EH (cell line): ENCODE measurements around the gene TIAM2.

Source experiments
- DNase-seq: peaks from one replicate; pipeline ENCODE4 v3.0.0-alpha.2; 2015; ENCODE audit warnings: low read depth

The TIAM2 gene

DNA sequence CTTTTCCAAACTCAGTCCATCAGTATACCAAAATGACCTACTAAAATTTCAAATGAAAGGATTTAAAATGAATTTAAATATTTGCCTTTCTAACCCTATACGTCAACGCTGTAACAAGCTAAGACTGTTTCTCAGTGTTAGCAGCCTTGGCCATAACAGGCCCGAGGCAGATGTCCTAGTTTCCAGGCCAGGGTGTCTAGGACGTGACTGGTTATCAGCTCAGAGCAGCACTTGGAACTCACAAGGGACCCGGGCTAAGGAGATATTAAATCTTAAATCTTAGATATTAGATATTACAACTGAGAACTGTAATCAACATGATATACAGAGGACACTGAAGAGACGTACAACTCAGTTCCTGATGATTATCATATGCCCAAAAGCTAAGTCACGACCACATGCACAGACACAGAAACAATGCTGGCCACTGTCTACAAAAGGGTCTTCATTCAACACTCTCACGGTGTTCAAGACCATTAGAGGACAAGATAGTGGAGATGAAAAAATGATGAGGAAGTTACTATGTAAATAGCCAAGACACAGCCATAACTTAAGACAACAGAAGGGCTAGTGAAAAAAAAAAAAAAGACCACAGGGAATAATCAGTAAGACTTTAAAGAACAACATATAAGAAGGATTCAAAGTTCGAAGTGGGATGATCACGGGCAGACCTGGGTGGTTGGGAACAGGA is 268.4 kb downstream of the TIAM2 start, which contains the start of gene CLDN20:
TSS of gene CLDN20 (plus strand) at position 641 of the 691 bp plus-strand sequence. CDS start 11,707 bp downstream, outside the sequence.
- no peak for DNase-seq

DNA sequence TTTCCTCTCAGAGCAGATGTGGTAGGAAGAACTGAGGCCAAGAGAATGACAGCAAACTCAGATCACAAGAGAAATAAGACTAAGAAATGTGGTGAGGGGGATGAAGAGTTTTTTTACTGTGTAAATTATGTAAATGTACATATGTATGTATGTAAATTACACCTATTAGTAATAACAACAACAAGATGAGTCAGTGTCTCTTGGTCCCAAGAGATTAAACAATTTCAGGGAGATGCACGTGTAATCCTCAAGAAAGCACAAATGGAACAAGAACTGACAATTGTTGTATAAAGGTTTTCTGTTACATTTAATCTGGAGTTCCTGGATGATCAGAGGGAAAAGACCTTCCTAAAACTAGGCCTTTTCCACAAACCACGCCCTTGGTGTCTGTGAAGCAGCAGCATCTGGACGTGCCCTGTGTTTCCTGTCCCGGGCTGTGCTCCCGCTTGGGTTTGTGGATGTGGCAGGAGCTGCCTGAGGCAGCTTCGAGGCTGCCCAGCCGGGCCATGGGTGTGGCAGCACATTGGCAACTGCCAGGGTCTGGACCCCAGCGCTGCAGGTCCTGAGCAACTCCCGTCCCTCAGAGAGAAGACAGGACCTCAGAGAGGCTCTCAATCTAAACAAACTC is 269.7 kb downstream of the TIAM2 start:
- DNase-seq: peak; percentile 67

DNA sequence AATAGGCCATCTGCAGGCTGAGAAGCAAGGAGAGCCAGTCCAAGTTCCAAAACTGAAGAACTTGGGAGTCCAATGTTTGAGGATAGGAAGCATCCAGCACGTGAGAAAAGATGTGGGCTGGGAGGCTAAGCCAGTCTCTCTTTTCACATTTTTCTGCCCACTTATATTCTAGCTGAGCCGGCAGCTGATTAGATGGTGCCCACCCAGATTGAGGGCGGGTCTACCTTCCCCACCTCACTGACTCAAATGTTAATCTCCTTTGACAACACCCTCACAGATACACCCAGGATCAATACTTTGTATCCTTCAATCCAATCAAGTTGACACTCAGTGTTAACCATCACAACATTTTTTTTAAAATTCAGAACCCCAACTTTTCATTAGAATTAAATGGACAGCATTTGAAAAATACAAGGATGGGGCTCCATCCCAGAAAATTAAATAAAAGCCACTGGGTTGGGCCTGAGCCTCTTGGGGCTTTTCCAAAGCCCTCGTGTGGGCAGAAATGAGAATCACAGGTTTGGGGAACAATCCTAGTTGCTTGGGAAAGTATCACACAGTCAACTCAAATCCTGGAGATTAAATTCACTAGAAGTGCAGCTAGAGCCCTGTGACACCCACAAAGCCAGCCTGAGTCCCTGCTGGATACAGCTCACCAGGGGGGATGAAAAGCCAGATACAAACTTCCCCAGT is 270.9 kb downstream of the TIAM2 start:
- no peak for DNase-seq

DNA sequence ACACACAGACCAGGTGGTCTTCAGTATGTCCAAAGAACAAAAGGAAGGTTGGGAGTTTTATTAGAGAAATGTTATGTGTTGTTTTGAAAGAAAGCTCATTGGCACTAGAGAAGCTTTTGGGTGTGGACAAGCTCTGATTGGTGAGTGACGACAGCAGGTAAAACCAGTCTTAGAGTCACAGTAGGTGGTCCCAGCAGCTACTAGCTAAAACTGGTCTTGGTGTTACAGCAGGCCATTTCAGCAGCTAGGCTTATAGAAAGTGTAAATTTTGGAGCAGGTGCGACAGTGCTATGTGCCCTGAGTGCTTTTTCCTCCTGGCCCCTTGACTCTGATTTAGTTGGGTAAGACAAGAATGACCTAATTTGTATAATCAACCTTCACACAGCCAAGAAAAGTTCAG is 272.3 kb downstream of the TIAM2 start:
- no peak for DNase-seq

DNA sequence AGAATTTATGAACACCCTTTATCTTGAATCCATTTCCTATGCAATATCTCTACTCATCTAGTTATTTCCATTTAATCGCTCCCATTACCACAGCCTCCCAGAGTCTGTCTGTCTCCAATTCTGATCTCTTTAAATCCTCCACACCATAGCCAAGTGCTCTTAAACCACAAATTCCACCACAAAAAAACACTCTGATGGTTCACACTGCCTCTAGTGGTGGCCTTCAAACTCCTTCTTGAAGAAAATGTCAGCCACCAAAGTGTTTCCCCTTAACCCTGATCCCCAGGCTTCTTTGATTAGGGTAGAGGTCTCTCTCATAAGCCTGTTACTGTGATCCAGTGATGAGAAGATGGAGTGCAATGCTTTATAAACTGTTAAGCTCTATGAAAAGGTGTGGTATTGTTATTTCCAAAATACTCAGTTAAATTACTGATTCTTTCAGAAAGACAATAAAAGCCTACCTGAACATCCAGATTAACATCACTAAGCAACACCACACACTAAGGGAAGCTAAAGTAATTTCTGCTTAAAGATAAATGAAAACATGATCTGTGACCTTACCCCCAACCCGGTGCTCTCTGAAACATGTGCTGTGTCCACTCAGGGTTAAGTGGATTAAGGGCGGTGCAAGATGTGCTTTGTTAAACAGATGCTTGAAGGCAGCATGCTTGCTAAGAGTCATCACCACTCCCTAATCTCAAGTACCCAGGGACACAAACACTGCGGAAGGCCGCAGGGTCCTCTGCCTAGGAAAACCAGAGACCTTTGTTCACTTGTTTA is 273.2 kb downstream of the TIAM2 start:
- DNase-seq: peak; percentile 61

DNA sequence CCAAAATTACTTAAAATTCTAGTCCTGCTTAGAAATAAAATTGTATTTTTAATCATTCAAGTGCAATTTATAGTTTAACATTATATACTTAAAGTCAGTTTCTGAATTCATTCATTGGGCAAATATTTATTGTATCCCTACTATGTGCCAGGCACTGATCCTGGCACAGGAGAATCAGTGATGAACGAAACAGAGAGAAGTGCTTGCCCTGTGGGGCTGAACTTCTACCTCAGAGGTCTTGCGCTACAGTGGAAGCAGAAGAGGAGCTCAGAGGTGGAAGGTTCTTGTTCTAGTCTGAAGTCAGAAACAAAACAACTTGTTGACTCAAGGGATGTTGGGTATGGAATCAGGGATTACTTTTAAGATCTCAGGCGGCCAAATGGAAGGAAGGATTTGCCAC is 274.6 kb downstream of the TIAM2 start:
- DNase-seq: no peak

DNA sequence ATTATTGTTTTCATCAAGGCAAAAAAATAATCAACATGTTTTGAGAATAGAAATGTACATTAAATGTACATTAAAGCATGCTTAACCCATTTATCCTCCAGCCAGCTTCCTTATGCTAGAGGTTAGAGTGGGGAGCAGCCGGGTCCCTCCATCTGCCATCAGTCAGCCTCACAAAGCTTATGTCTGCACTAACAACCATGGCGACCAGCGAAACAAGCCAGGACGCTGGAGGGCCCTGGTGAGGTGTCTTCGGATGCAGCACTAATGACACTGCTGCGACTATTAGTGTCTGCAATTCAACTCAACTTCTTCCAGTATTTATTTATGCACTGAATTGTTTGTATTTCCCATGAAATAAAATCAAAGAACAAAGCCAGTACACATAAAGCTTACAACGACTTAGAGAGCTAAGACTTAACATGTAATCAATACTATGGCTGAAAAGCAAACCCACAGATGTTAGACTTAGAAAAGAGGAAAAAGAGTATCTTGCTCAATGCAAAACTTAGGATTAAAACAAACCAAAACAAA is 275.5 kb downstream of the TIAM2 start:
- DNase-seq: no peak

DNA sequence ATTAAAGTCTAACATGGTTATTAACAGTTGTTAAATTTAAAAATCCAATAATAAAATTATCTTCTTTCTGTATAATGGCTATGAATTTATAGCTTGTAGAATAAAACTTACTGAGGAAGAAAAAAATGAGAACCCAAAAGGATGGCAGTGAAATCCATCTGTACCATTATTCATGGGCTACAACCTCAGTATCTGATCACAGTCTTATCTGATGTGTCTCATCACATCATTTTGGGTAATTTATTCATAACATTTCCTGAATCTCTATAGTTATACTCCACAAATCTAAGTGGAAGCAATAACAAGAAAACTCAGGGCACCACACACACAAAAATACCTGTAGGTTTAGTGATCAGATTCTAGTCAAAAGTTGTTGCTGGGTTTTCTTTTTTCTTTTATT is 276.0 kb downstream of the TIAM2 start:
- no peak for DNase-seq

DNA sequence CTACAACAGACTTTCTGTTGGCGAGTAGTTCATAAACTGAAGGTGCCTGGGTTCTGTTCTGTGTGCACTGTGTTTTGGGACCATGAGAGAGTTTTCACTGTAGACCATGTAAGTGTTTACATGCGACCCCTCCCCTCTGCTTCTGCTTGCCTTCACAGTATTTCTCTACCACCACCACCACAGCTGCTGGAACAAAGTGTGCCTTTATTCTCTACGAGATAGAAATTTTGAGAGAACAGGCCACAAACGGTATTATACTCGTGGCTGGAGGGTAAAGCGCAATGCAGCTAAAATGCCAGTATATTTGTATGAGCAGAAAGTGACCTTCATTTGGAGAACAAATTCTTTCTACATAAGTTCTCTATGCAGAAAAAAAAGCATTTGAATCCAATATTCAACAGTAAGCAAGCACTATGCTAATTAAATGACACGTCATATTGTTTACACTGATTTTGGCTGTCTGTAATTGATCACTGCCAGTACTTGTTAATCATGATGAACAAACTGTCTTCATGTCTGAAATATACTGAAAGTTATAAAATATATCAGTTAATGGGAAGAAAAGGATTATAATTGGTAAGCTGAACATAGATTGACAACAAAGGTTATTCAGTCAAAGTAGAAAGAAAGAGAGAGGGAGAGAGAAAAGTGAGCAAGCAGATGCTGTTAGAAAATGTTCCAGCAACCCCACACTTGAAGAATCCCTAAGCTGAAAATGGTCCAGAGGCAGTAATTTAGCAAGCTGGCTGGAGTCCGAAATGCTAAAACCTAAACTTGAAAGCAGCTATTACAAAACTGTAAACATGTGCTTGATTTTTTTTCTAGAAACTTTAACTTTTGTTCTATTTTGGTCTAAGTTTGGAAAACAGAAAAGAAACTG is 277.5 kb downstream of the TIAM2 start:
- DNase-seq: peak; percentile 25

DNA sequence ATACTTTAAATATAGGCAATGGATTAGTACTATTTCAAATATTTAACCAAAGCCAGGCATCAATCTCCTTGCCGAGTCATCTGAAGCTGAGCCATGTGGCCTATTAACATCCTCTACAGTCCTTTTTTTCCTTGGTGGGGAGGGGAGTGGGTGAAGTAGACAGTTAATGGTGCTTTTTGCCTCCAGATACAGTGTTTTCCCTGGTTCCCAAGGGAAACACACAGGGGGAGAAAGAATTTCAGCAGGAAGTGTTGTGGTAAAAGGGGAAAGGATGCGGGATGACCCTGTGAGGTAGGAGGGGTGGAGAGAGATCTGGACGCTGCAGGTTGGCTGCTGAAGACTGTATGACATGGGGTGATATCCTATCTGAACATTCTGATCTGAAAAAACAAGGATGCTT is 278.3 kb downstream of the TIAM2 start:
- DNase-seq: peak; percentile 90

DNA sequence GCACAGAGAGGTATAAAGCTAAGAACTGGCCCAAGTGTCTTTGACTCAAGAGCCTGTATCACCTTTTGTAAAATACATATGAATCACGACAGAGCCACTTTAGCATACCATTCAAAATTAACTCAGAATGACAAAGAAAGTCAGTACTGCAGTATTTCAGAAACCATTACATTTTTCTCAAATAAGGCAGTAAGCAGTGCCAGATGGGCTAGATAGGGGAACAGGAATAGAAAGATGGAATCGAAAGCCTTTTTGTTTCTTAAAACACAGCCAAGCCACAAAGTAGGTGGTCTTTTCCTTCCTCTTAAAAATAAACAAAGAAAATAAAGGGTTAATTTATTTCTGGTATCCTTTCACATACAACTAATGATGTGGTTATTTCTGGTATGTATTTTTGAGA is 279.0 kb downstream of the TIAM2 start:
- peak; percentile 70 for DNase-seq

DNA sequence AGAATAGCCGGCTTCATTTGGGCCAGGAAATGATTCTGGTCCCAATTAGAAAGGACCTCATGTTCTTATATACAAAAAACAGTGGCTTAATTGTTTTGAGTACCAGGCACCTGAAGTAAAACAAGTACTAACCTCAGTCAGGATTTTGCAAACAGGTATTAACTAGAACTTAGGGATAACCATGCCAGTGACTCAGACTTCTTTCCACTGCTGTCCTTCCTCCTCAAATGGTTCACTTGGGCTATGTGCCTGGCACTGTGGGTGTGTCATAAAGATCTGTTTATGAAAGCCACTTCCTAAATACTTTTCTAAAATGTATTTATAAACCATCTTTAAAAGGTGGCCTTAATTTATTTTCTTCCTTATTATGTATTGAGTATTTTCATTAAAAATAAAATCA is 279.4 kb downstream of the TIAM2 start:
- peak; percentile 58 for DNase-seq

DNA sequence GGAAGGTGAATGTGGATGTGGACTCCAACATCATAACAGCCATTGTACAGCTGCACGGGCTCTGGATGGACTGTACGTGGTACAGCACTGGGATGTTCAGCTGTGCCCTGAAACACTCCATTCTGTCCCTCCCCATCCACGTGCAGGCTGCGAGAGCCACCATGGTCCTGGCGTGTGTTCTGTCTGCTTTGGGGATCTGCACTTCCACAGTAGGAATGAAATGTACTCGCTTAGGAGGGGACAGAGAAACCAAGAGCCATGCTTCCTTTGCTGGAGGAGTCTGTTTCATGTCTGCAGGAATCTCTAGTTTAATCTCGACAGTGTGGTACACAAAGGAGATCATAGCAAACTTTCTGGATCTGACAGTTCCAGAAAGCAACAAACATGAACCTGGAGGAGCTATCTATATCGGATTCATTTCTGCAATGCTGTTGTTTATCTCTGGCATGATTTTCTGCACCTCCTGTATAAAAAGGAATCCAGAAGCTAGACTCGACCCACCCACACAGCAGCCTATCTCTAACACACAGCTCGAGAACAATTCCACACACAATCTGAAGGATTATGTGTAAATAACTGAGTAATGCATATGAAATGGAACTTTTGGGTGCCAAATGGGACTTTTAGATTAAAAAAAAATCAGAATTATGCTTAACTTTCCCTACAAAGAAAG is 280.8 kb downstream of the TIAM2 start:
- DNase-seq: no peak

DNA sequence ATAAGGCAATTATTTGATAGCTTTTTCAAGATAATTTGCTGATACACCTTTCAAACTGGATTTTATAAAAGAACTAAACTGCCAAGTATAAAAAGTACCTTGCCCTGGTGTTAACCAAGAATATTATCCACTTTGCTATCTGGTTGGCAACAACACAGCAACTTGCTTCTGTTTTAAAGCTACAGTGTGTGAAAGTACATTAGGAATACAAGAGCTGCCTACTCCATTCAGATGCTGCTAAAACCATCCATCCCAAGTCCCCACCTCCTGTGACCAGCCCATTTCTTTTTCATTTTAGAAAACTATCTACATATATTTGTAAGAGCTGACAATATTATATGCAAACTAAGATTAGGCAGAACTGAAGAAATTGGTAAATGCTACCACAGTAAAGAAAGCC is 281.5 kb downstream of the TIAM2 start:
- no peak for DNase-seq

DNA sequence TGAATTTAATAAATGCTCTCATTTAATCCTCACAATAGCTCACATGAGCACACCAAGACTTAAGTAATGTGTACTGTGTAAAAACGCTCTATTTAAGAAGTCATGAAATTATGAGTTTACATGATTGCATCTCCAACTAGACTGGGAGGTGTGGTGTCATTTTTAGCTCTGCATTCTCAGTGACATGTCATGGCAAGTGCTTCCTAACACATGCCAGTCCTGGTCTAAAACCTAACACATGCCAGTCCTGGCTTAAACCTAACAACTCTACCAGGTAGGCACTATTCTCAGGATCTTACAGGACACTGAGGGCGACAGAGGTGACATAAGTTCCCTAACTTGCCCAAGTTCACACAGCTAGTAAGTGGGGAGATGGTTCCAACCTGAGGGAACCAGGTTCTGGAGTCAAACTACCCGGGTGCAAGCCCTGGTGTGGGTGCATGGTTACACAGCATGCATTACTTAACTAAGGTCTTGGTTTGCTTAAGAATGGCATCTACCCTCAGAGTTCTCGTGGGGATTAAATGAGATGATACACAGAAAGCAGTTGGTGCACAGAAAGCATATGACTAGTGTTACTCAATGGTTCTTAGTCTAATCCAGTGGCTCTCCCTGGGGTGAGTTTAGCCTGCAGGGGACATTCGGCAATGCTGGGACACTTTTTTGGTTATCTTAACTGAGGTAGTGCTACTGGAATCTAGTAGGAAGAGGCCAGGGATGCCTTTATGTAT is 283.4 kb downstream of the TIAM2 start:
- DNase-seq: no peak

DNA sequence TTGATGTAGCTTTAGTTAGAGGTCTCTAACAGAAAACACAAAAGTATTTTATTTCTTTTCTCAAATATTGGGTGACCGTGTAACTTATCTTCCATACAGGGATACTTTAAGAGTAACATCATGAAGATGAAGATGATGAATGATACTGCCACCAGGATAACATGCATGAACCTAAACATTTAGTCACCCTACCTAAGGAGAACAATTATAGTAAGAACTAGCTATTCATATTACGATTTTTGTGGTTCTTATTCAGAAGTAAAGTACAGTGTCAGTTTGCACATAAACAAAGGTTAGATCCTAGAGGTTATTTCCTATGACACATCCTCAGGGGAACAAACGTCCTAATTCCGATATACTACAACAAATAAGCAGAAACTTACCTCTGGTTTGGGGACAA is 289.7 kb downstream of the TIAM2 start:
- no peak for DNase-seq

DNA sequence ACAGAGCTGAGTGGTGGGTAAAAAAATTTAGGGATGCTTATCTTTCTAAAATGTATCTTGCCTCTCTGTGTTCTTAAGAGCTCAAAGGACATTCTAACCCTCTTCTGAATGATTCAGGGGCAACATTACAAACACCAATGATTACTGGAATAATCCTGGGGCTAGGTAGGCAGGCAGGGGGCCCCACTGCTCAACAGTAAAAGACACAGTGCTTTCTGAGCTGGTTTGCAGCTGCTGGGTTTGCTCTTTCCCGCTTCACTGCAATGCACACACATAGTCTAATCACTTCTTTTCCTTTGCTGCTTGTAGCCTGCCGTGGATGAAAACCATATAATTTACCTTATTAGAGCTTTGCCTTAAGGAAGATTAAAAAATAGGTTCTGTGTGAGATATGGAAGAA is 292.6 kb downstream of the TIAM2 start:
- no peak for DNase-seq

DNA sequence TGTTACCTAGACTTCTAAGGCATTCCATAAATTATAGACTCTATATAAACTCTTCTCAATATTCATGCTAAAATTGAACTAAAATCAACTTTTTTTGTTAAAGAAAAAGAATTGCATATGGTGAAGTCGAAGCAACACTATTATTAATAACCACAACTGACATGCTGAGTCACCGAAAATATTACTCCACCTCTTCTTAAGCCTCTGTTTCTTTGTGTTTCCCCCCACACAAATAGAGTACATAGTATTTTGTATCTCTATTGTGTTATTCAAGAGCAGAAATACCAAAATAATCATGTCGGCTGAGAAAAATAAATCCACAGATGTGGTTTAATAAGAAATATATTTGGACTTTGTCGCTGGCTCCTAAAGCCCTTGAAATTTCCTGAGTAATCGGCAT is 295.4 kb downstream of the TIAM2 start:
- no peak for DNase-seq

DNA sequence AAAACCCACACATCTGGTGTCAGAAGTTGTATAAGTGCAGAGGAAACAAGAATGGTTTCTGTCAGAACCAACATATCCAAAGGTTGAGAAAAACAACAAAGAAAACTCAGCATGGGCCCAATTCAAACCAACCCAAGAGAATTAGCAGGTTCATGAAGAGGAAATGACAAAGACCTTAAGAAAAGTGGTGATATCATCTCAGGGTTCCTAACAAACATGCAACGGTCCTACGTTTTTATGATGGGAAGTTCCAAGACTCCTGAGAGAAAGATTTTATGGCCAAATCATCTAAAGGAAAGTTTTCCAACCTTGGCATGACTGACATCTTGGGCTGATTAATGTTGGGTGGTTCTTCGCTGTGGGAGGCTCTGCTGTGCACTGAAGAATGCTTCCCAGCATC is 296.2 kb downstream of the TIAM2 start:
- DNase-seq: peak; percentile 38

DNA sequence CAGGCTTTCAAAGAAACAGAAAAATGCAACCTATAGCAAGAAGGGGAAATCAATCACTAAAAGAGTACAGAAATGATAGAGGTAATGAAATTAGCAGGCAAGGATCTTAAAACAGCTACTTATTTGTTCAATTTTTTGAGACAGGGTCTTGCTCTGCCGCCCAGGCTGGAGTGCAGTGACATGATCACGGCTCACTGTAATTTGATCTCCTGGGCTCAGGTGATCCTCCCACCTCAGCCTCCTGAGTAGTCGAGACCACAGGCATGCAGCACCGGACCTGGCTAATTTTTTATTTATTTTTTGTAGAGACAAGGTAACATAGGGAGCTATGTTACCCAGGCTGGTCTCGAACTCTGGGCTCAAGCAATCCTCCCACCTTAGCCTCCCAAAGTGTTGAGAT is 297.6 kb downstream of the TIAM2 start:
- DNase-seq: no peak
